Activated CD8-positive, alpha-beta memory T cell treated with anti-CD3 and anti-CD28 coated beads, Interleukin-2, amount 50 U/mL, for 24 hours (primary cell): ENCODE results near the gene MED28.
"Not testable (repeated sequence)": the region's sequence is repeated elsewhere in the genome, so short reads cannot be mapped to it uniquely, and the experiment has no call there.

ENCODE experiments used
- DNase-seq: peaks from one replicate; pipeline ENCODE4 v3.0.0-alpha.2; 2020; ENCODE audit errors: extremely low read depth

Gene MED28, protein sequence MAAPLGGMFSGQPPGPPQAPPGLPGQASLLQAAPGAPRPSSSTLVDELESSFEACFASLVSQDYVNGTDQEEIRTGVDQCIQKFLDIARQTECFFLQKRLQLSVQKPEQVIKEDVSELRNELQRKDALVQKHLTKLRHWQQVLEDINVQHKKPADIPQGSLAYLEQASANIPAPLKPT

DNA sequence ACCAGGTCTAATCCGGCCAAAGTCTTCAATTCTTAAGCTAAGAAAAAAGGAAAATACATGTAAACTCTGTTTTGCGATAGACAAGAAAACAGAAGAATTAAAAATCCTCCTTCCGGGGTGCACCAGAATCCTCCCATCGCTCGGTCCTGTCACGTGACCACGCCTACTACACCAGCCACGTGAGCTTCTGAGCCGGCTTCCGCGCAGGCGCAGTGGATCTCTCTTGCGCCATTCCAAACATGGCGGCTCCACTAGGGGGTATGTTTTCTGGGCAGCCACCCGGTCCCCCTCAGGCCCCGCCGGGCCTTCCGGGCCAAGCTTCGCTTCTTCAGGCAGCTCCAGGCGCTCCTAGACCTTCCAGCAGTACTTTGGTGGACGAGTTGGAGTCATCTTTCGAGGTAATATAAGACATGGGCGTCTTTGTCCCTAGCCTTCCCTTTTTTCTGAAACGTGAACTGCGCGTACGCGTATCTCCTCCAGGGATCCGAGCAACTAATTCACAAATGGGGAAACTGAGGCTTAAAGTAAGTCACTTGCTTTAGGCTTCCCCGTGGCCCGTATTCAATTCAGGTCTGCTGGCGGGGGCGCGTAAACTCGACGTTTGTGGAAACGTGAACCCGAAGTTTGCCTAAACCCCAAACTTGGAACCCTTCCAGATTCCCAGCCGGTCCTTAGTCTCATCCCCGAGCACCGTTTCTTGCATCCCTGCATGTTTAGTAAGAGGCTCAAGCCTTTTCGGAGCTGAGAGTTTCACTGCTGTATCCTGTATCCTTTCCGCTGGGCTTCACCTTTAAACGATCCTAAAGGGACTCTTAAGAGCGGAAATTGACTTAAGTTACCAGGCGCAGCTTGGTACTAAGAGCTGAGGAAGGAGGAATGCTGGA, at the start of gene MED28:
Gene MED28, plus strand, starts transcription at position 226 of the 884 bp plus-strand sequence. Its CDS starts 14 bp downstream, at position 240.
- DNase-seq, result peak; percentile 94

DNA sequence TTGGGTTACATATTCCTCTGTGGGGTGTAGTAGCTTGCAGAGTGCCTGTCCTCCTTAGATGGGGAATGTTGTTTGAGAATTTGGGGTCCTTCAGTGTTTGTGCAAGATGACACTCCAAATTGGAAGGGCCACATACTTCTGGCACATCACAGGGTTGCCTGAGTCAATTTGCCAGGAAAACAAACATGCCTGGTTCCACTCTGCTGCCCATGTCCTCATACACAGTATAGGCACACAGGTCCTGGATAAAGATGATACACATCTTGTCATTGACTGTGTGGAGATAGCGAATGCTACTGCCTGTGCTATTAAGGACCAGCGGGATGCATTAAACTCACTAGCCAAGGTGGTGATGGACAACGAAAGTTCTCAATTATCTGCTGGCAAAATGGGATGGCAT, 48.6 kb upstream of the MED28 start:
- no peak for DNase-seq

DNA sequence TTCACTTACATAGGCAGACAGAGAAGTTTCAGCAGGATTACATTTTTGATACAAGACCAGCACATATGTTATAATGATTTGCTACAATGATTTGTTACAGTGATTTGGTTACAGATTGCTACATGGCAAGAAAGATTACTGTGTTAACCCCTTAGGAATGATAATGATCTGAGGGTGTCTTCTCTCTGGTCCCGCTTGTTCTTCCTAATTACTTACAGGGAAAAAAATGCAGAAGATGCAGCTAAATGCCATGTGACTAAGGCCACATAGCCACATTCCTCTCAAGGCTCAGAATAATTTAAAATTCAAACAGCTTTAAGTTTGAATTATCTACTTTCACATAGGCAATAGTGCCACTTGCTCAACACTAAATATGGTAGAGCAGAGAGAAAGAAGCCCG, 47.2 kb upstream of the MED28 start:
- no peak for DNase-seq

DNA sequence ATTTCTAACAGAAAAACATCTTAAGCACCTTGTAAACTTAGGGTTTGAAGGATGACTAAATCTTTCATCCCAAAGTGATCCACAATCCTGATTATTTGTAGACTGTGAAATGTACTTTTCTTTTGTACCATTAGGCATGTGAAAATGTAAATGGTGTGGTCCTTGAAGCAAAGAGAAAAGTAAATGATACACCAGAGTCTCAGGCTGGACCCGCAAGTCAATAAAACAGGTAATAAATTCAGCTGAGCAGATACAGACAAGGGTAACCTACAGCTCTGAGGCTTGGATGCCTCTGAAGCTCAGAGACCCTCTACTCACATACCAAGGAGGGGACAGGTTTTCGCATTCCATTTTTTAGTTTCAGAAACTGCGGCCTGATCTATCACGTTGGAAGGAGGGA, 40.2 kb upstream of the MED28 start:
- no peak for DNase-seq

DNA sequence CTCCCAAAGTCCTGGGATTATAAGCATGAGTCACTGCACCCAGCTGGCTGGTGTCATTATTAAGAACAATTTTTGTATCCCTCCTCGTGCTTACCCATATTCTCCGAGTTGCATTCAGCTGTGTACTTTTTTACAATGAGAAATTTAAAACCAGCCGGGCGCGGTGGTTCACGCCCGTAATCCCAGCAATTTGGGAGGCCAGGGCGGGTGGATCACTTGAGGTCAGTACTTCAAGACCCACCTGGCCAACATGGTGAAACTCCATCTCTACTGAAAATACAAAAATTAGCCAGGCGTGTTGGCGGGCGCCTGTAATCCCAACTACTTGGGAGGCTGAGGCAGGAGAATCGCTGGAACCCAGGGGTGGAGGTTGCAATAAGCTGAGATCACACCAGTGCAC, 39.3 kb upstream of the MED28 start:
- DNase-seq, result not testable (repeated sequence)

DNA sequence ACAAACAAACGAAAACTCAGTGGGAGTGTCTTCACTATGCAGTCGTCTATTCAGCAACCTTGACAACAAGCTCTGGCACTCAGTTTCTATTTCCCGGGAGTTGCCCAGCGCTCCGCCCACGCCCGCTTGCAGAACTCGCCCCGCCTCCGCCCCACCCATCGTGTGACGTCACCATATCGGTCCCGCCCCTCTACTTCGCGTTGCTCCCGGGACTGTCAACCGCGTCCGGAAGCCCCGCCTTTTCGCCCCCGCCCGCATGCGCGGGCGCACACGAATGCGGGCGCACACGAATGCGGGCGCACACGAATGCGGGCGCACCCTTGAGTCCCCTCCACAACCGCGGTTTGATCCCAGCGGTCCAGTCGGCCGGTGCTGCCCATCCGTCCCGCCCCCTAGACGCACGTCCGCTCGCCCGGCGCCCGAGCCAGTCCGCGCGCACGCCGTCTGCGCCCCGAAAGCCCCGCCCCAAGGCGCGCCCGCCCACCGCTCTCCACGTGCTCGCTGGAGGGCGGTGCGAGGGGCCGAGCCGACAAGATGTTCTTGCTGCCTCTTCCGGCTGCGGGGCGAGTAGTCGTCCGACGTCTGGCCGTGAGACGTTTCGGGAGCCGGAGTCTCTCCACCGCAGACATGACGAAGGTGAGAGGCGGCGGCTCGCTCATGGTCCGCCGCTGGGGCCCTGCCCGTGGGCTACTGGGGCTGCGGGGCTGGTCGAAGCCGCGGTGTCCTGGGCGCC, 37.3 kb upstream of the MED28 start, which contains the start of gene LAP3:
Gene LAP3, plus strand, starts transcription at position 267 of the 733 bp plus-strand sequence. Its CDS starts 268 bp downstream, at position 535.
- DNase-seq, result peak; percentile 98

DNA sequence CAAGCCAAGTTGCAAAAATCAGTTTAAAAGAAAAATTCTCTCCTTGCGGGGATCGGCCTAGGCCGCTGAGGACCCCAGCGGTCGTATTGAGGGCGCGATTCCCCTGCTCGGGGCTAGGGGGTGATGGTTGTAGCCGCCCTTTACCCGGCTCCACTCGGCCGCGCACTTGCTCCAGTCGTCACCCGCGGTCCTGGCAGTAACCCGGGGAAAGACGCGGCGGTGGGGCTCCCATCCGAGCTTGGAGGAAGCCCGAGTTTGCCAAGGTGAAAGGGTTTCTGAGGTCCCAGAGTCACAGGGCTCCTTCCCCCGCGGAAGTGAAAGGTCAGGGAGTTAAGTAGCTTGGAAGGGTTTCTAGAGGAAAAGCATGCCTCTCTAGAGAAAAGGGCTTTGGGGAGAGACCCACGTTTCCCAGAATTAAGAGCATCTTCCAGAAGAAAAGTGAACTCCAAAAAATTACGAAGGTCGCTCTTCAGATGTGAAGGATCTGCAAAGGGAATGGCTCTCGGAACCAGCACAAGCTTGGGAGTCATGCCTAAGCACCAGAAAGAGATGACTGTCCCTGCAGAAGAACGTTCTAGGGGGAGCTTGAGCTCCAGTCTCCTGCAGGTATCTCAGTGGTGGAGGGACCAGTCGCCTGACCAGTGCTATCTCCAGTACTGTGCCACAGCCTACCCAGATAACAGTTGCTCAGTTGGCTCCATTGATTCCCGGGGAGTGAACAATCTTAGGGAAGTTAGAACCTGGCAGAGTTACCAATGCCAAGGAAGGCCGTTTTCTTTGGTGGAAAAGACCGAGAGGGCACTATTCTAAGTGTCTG, 36.6 kb upstream of the MED28 start:
- no peak for DNase-seq

DNA sequence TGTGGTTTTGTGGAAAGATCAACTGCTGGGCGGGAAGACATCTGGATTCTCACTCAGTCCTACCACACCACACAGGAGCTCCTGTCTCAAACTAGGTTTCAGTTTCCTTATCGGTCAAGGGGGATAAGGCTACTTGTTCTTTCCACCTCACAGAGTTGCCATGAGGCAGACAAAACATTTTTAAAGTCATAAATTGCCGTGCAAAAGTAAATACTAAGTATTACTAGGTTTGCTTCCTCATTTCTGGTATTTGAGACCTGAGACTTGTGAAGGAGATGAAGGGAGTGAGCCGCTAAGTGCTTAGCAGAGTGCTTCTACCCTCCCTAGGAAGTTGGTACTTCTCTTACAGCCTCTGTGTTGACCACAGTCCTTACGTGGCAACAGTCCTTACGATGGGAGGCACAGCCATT, 36.0 kb upstream of the MED28 start:
- DNase-seq, result no peak

DNA sequence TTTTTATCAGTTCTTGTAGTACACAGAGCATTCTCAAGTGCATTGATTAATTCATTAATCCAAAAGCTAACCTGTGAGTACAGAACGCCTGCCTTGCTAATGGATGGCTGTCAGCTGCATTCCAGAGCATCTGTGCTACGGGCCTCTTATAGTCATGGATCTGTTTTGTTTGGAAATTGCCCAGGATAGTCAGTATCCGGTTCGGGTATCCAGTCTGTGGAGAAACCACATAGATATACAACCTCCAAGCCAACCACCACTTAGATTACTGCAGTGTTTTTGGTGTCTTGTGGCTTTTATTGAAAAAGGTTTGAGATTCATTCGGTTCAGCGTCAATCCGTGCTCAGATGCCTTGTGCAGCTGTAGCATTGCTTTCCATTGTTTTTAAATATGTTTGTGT, 33.5 kb upstream of the MED28 start:
- DNase-seq, result no peak

DNA sequence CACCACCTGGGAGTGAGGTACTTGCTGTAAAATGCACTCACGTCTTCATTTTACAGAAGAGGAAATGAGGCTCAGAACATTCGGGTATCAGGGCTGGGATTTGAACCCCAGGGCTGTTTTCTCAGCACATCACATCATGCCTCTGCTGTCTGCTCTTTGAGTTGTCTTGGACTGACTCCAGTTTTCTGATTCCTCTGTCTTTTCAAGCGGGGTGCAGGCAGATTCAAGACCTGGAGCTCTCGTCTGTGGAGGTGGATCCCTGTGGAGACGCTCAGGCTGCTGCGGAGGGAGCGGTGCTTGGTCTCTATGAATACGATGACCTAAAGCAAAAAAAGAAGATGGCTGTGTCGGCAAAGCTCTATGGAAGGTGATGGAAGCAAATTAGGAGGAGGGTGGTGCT, 31.2 kb upstream of the MED28 start:
- DNase-seq, result no peak

DNA sequence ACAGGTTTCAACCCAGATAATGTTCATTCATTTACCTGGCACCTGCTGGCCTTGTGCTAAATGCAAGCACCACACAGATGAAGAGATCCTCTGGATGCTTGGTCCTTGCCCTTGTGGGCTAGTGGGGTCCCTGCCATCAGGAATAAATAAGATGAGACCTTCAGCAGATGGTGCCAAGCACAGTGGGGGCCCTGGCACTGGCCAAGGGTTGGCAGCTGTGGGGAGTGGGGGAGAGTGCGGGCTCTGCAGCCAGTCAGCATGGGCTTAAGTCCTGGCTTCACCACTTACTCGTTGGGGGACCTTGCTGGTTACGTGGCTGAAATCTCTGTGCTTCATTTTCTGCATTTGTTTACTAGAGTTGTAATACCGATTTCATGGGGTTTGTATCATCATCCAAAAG, 30.5 kb upstream of the MED28 start:
- DNase-seq, result no peak

DNA sequence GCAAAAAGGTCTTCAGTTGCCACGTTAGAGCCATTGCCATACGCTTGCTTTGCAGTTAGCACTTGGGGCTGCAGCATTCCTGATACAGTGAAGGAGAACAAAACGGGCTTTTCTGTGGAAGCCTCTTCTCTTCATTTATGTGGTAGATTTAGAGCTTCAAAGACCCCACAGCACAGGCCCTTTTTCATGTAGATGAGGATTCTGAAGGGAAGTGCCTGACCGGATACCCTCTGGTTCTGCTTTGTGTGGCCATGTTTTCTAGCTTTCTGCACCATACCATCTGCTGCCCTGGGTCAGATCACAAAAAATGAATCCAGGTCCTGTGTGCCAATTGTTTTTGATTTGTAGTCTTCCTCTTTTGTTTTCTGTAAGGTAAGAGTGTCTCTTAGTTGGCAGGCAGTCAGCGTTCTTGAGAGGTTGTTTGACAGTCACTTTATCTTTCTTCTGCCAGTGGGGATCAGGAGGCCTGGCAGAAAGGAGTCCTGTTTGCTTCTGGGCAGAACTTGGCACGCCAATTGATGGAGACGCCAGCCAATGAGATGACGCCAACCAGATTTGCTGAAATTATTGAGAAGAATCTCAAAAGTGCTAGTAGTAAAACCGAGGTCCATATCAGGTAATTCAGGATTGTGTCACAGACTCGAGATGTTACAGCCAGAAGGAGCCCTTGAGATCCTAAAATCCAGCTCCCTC, 29.8 kb upstream of the MED28 start:
- DNase-seq, result no peak

DNA sequence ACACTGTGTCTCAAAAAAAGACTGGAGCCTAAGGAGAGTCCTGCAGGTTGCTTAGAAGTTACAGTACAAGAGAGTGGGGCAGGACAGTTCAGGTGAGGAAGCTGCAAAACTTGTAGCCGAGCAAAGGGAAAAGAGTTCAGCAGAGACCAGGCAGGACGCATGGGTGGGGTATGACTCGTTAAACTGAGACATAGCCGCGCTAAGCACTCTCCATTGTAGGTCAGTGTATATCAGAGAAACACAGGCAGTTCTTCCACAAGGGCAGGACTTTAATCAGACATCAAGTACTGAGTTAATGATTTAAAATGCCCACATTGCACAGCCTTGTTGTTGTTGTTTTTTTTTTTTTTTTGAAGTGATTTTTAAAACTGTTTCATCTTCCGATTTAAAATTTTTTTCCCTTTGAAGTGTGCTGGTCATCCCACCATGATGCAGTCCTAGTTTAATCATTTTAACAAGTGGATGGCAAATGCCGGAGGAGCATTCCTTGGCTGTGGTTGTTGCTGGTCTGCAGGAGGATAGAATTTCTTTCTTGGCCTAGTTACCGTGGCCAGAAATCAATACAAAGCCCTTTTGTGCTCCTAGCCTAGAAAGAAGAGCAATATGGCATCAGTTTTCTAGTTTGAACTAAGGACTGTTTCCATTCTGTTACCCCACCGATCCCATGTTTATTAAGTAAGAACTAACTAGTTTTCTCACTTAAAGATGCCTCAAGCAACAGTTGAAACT, 27.2 kb upstream of the MED28 start:
- no peak for DNase-seq

DNA sequence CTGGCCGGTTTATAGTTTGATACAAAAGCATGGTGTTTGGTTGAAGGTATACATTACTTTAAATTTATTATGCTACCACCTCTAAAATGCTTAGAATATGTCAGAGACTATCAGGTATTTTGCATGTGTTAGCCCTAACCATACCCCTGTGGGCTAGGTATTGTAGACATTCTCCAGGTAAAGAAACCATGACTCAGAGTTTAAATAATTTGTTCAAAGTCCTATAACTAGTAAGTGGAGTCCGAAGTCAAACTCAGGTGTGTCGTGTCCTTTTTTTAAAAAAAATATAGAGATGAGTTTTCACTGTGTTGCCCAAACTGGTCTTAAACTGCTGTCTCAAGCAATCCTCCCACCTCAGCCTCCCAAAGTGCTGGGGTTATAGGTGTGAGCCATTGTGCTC, 25.1 kb upstream of the MED28 start:
- DNase-seq, result no peak

DNA sequence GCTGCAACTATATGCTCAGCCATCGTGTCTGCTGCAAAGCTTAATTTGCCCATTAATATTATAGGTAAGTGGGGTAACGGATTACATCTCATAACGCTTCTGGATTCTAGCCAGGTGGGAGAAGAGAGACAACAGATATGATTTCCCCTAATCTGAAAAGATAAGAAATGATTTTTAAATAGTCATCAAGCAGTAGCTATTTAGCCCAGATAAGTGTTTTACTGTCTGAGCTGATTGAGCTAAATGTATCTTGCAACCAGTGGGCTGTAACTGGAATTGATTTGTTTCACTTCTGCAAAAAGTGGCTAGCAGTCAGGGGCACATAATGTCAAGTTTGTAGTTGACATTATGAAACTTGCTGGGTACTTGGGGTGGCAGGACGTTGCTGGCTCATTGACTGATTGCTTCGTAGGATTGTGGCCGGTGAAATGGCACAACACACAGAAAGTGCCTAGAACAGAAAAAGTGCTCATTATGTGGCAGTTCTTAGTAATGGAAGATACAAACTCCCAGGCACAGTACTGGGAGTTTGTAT, 18.9 kb upstream of the MED28 start:
- DNase-seq, result no peak

DNA sequence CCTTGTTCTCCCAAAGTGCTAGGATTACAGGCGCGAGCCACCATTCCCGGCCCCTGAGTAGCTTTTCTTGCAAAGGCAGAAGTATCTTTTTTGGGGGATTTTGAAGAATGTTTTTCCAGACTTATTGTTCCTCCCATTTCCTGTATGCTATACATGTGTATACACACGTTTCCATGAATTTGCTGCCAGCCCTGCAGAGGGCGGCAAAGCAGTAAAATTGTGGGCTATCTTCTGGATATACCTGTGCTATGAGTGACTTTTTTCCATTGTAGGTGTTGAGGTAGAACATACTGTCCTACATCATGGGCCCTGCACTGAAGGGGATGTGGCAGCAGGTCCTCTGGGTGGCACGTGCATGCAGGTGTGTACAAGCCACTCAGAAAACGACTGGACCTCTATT, 16.9 kb upstream of the MED28 start:
- DNase-seq, result no peak

DNA sequence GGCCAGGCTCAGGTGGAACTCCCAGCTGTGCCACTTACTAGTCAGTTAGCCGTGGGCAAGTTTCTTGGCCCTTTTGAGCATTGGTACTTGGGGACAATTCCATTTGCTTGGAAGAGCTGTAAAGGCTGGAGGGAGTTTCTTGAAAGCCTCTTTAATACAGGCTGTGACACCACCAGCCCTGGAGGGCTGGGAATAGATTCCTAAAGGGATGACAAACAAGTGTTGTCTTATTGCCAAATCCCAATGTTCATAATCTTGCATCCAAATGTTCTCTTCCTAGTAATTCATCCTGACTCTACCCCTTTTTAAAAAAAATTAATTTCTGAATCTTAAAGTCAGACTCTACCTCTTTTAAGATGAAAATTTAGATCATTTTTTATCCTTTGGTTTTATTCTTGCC, 14.6 kb upstream of the MED28 start:
- DNase-seq, result no peak

DNA sequence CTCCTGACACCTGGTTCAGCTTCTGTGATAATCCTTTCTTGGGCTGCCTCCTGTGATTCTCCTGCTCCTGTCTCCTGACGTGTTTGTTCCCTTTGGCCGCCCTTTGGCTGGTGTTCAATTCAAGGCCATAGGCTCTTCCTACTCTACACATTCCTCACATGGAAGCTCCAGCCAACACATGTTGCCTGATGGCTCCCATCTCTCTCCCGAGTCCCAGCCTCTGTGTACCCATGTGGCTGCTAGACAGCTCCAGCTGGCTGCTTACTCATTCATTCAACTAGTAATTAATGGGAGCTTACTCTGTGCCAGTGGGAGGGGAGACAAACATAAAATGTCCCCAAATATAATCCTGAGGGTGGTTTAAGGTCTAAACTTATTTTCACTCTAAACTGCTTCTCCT, 9.2 kb upstream of the MED28 start:
- DNase-seq, result no peak

DNA sequence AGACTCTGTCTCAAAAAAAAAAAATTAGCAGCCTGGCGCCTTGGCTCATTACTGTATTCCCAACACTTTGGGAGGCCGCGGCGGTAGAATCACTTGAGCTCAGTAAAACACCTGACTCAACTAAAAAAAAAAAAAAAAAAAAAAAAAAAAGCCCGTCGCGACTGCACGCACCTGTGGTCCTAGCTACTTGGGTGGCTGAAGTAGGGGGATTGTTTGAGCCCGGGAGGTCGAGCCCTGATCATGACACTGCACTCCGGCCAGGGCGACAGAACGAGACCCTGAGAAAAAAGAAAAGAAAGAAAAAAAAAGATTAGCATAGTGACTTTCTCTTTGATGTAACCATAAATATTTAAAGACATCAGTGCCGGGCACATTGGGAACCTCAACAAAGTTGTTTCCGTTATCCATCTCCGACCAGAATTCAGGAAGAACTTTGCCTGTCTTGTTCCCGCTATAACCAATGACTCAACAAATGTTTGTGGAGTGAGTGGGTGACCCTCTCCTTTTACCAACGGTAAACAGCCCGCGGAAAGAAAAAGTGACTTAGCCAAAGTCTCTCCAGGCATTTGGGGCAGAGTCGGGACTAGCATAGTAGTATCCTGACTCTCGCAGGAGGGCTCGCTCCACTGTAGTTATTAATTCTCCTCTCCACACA, 553 bp upstream of the MED28 start:
- DNase-seq, result no peak

DNA sequence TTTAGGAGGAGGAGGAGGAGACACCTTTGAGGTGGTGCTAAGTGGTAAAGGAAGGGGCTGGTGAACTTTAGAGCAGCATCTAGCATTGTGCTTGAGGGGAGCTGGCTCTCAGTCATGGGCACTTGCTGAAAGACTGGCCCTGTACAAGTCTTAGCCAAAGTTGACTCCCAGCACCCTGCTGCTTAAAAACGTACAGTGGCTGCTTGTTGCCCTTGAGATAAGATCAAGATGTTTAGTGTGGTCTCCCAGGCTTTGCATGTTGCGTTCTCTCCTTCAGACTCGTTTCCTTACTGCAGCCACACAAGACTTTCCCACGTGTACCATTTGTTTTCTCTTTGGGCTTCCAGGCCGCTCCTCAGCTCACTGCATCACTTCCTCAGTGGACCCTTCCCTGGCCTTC, 1.8 kb downstream of the MED28 start:
- no peak for DNase-seq
